ENCODE data around the gene SCAMP2. TPM values are rescaled to one million over a fixed set of nuclear protein-coding genes. Genes with fewer than 3 reads are reported as not detected.

SCAMP2 gene, protein sequence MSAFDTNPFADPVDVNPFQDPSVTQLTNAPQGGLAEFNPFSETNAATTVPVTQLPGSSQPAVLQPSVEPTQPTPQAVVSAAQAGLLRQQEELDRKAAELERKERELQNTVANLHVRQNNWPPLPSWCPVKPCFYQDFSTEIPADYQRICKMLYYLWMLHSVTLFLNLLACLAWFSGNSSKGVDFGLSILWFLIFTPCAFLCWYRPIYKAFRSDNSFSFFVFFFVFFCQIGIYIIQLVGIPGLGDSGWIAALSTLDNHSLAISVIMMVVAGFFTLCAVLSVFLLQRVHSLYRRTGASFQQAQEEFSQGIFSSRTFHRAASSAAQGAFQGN
- 71.6 and 77.7 TPM in 2 replicates for total RNA-seq

GRCh38 chr15:74873036-74873755 is at the start of gene SCAMP2:
TSS of gene SCAMP2 (minus strand) at chr15:74873365. CDS start at chr15:74873255, 110 bp downstream.

GRCh38 chr15:74906450-74907162 is 33.4 kb upstream of the SCAMP2 start, which contains the start of gene FAM219B:
TSS of gene FAM219B (minus strand) at chr15:74906851. CDS start at chr15:74906800, 51 bp downstream.

DNA sequence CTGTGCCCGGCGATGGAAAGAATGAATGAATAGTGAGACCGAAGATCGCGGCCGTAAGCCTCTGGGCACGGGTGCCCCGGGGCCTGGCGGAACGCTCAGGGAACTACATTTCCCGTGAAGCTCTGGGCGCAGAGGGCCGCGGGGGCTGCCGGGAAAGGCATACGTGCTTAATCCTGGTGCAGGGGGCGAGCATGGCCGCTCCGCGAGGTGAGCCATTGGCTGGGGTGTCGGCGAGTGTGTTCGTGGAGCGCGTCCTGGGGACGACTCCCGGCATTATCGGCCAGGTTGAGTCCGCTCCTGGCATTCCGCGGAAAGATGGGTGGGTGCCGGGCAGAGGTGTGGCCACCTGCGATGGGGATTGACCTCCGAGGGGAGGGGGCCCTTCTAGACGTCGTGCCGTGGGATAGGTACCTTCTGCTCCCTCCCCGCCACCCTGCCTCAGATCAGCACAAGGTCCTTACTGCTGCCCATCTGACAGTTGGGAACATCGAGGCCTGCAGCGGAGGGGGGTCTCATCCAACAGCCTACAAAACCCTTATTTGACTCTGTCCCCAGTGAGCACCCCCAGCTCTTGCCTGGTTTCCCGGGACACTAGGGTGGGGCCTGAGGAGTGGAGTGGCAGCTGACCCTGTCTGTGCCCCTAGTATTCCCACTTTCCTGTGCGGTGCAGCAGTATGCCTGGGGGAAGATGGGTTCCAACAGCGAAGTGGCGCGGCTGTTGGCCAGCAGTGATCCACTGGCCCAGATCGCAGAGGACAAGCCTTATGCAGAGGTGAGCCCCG is 16.9 kb upstream of the SCAMP2 start, which contains the start of gene MPI:
Gene MPI (plus strand): TSS at position 160 of the 782 bp plus-strand sequence. CDS start 32 bp downstream, at position 192.

GRCh38 chr15:74842581-74843444 is 30.4 kb downstream of the SCAMP2 start, which contains the start of gene ULK3:
TSS of gene ULK3 (minus strand) at chr15:74843156. CDS start at chr15:74843105, 51 bp downstream.

GRCh38 chr15:74826364-74826819 is 46.8 kb downstream of the SCAMP2 start, which contains the start of gene CPLX3:
TSS of gene CPLX3 (plus strand) at chr15:74826627. CDS start at chr15:74826704, 77 bp downstream.

GRCh38 chr15:74812533-74812932 is 60.6 kb downstream of the SCAMP2 start, which contains the start of gene LMAN1L:
TSS of gene LMAN1L (plus strand) at chr15:74812835. CDS start at chr15:74812855, 20 bp downstream.

Other genes with a start within 250 kb of the SCAMP2 start
- 15.8 and 16.1 TPM in 2 replicates for gene EDC3, start 177.3 kb downstream of the SCAMP2 start, total RNA-seq
- 30.3 and 34.7 TPM in 2 replicates for gene CYP1A1, start 147.8 kb downstream of the SCAMP2 start, total RNA-seq
- not detected in 2 replicates for gene CYP1A2, start 124.5 kb downstream of the SCAMP2 start, total RNA-seq
- gene CSK, start 91.3 kb downstream of the SCAMP2 start, total RNA-seq: 30.0 and 30.9 TPM in 2 replicates
- not detected in 2 replicates for gene LMAN1L, start 60.5 kb downstream of the SCAMP2 start, total RNA-seq
- gene CPLX3, start 46.7 kb downstream of the SCAMP2 start, total RNA-seq: not detected in 2 replicates
- gene ULK3, start 30.2 kb downstream of the SCAMP2 start, total RNA-seq: 33.4 and 36.1 TPM in 2 replicates
- 35.4 and 42.9 TPM in 2 replicates for gene MPI, start 16.7 kb upstream of the SCAMP2 start, total RNA-seq
- gene FAM219B, start 33.5 kb upstream of the SCAMP2 start, total RNA-seq: 21.5 and 21.8 TPM in 2 replicates
- 199 and 206 TPM in 2 replicates for gene COX5A, start 64.7 kb upstream of the SCAMP2 start, total RNA-seq
- 24.3 and 27.0 TPM in 2 replicates for gene RPP25, start 83.4 kb upstream of the SCAMP2 start, total RNA-seq
- 3.6 and 4.3 TPM in 2 replicates for gene SCAMP5, start 122.2 kb upstream of the SCAMP2 start, total RNA-seq
- 19.5 and 28.9 TPM in 2 replicates for gene PPCDC, start 150.2 kb upstream of the SCAMP2 start, total RNA-seq